Endothelial cell (in vitro differentiated cells): ENCODE results near the gene C11orf58. TPM values are rescaled to one million over a fixed set of nuclear protein-coding genes. Genes with fewer than 3 reads are reported as not detected.

Source experiments
- DNase-seq: peaks from one replicate; pipeline ENCODE4 v3.0.0; 2021; ENCODE audit warnings: low spot score
- H3K27ac Mint-ChIP-seq: one replicate; pipeline ENCODE4 v1.8.0; 2021; ENCODE audit warnings: mixed read lengths, inconsistent platforms; ENCODE audit not compliant: unreplicated experiment
- H3K27me3 Mint-ChIP-seq: one replicate; pipeline ENCODE4 v1.8.0; 2021; ENCODE audit warnings: mild to moderate bottlenecking, moderate library complexity, mixed read lengths, inconsistent platforms; ENCODE audit not compliant: unreplicated experiment
- H3K36me3 Mint-ChIP-seq: one replicate; pipeline ENCODE4 v1.8.0; 2021; ENCODE audit warnings: mild to moderate bottlenecking, low read depth, mixed read lengths, inconsistent platforms; ENCODE audit not compliant: unreplicated experiment
- H3K4me1 Mint-ChIP-seq: one replicate; pipeline ENCODE4 v1.8.0; 2021; ENCODE audit warnings: mild to moderate bottlenecking, mixed read lengths, inconsistent platforms; ENCODE audit not compliant: unreplicated experiment
- H3K4me3 Mint-ChIP-seq: one replicate; pipeline ENCODE4 v1.8.0; 2021; ENCODE audit warnings: mild to moderate bottlenecking, mixed read lengths, inconsistent platforms; ENCODE audit not compliant: unreplicated experiment
- H3K9me3 Mint-ChIP-seq: one replicate; pipeline ENCODE4 v1.8.0; 2021; ENCODE audit warnings: mixed read lengths, inconsistent platforms; ENCODE audit not compliant: unreplicated experiment
- CTCF ChIP-seq: fragments of 200-600 bp; sonication (generic); IDR thresholded peaks from one replicate; pipeline ENCODE4 v1.5.0; 2021; ENCODE audit warnings: antibody characterized with exemption; ENCODE audit not compliant: unreplicated experiment
- total RNA-seq: library from RNA; stranded (reverse); fragmentation: NEBNext Ultra II Directional; extraction: Animal tissue kit (Norgen Biotek cat#: 25700); gene quantifications from one replicate; pipeline ENCODE4 v1.2.1, GENCODE V29; 2021; ENCODE audit not compliant: unreplicated experiment

The C11orf58 gene
- total RNA-seq, 1 donor from 2014 or later, result 125 TPM

- Mint-ChIP-seq H3K36me3 (no peaks in the 10 kb centered on the region), H3K4me3 (no peak overlapping the region), H3K27ac (no peak overlapping the region), H3K9me3 (no peaks in the 10 kb centered on the region), H3K4me1 (peaks cover 5% of the 10 kb centered on the region), H3K27me3 (peaks cover under 1% of the 10 kb centered on the region)
- DNase-seq, result no peak
- TF ChIP-seq CTCF, result no peak
These were observed 61.4 kb downstream of the C11orf58 start for GRCh38 chr11:16799890-16800289.

GRCh38 chr11:16800382-16800781 lies 61.9 kb downstream of the C11orf58 start:
- H3K4me1 Mint-ChIP-seq, result peaks cover 3% of the 10 kb centered on the region
- H3K4me3 Mint-ChIP-seq, result no peak overlapping the region
- no peaks in the 10 kb centered on the region for H3K36me3 Mint-ChIP-seq
- no peaks in the 10 kb centered on the region for H3K9me3 Mint-ChIP-seq
- DNase-seq, result no peak
- H3K27me3 Mint-ChIP-seq, result no peaks in the 10 kb centered on the region
- TF ChIP-seq CTCF, result no peak
- H3K27ac Mint-ChIP-seq, result no peak overlapping the region

- peak overlapping the region; percentile 48 for H3K27ac Mint-ChIP-seq
- DNase-seq, result no peak
- no peak overlapping the region for H3K4me3 Mint-ChIP-seq
- TF ChIP-seq CTCF, result no peak
- H3K9me3 Mint-ChIP-seq, result no peaks in the 10 kb centered on the region
- H3K27me3 Mint-ChIP-seq, result no peaks in the 10 kb centered on the region
- peaks cover 3% of the 10 kb centered on the region for H3K4me1 Mint-ChIP-seq
- no peaks in the 10 kb centered on the region for H3K36me3 Mint-ChIP-seq
These were observed 63.0 kb downstream of the C11orf58 start for GRCh38 chr11:16801288-16801980.

GRCh38 chr11:16804104-16804947 lies 65.9 kb downstream of the C11orf58 start:
- TF ChIP-seq CTCF, result no peak
- Mint-ChIP-seq H3K36me3 (no peaks in the 10 kb centered on the region), H3K27me3 (no peaks in the 10 kb centered on the region), H3K27ac (no peak overlapping the region), H3K4me1 (peaks cover 3% of the 10 kb centered on the region), H3K4me3 (no peak overlapping the region), H3K9me3 (no peaks in the 10 kb centered on the region)
- DNase-seq, result no peak

- no peak for TF ChIP-seq CTCF
- Mint-ChIP-seq H3K9me3 (no peaks in the 10 kb centered on the region), H3K27me3 (no peaks in the 10 kb centered on the region), H3K27ac (no peak overlapping the region), H3K36me3 (no peaks in the 10 kb centered on the region), H3K4me3 (no peak overlapping the region), H3K4me1 (no peaks in the 10 kb centered on the region)
- DNase-seq, result no peak
These were observed 67.5 kb downstream of the C11orf58 start for GRCh38 chr11:16805938-16806337.
